ENCODE results near the gene LRP1B. TPM values are rescaled to one million over a fixed set of nuclear protein-coding genes. Genes with fewer than 3 reads are reported as not detected.

The LRP1B gene
- total RNA-seq, 3 donors from 2014 or later: 2.3 to 29.8 (median 21.8) TPM

GRCh38 chr2:141075753-141076152, 1055.1 kb downstream of the LRP1B start:
- intact Hi-C loops (cut with DNase I; ENCODE audit: low total_unique reads): loop anchor here (1.0 kb wide), 1 partner anchor 8 kb away; no protein-coding TSS in a partner anchor

GRCh38 chr2:141068053-141068682, 1062.6 kb downstream of the LRP1B start:
- Histone ChIP-seq H3K27ac (no peak overlapping the region), H3K4me3 (no peak overlapping the region), H3K4me1 (no peaks in the 10 kb centered on the region), H3K9me3 (no peaks in the 10 kb centered on the region), H3K36me3 (no peaks in the 10 kb centered on the region), H3K27me3 (no peaks in the 10 kb centered on the region)
- intact Hi-C loops (cut with DNase I; ENCODE audit: low total_unique reads): loop anchor here (5.0 kb wide), 1 partner anchor 1079 kb away; no protein-coding TSS in a partner anchor
- DNase-seq (ENCODE audit: low spot score in 2 of 2): no peak
- TF ChIP-seq POLR2AphosphoS5 (IDR thresholded peaks at IDR 0.05): no peak
- no peak for TF ChIP-seq CTCF (IDR thresholded peaks at IDR 0.05)

More at GRCh38 chr2:141075753-141076152, 1055.1 kb downstream of the LRP1B start:
- Histone ChIP-seq H3K27me3 (no peaks in the 10 kb centered on the region), H3K36me3 (no peaks in the 10 kb centered on the region), H3K4me1 (no peaks in the 10 kb centered on the region), H3K9me3 (no peaks in the 10 kb centered on the region), H3K4me3 (no peak overlapping the region), H3K27ac (no peak overlapping the region)
- TF ChIP-seq CTCF (IDR thresholded peaks at IDR 0.05) (no peak), POLR2A (IDR thresholded peaks at IDR 0.05) (no peak), POLR2AphosphoS5 (IDR thresholded peaks at IDR 0.05) (no peak)
- DNase-seq (ENCODE audit: low spot score in 2 of 2): no peak

- no peak for TF ChIP-seq POLR2A (IDR thresholded peaks at IDR 0.05)
- no peak for TF ChIP-seq CTCF (IDR thresholded peaks at IDR 0.05)
- TF ChIP-seq POLR2AphosphoS5 (IDR thresholded peaks at IDR 0.05): no peak
- Histone ChIP-seq H3K36me3 (no peaks in the 10 kb centered on the region), H3K4me1 (no peaks in the 10 kb centered on the region), H3K4me3 (no peak overlapping the region), H3K27me3 (no peaks in the 10 kb centered on the region), H3K9me3 (no peaks in the 10 kb centered on the region), H3K27ac (no peak overlapping the region)
- DNase-seq (ENCODE audit: low spot score in 2 of 2): no peak
- intact Hi-C loops (cut with DNase I; ENCODE audit: low total_unique reads): loop anchor here (5.0 kb wide), 1 partner anchor 1082 kb away; no protein-coding TSS in a partner anchor
Observed at GRCh38 chr2:141065042-141065441, 1065.8 kb downstream of the LRP1B start.

DNA sequence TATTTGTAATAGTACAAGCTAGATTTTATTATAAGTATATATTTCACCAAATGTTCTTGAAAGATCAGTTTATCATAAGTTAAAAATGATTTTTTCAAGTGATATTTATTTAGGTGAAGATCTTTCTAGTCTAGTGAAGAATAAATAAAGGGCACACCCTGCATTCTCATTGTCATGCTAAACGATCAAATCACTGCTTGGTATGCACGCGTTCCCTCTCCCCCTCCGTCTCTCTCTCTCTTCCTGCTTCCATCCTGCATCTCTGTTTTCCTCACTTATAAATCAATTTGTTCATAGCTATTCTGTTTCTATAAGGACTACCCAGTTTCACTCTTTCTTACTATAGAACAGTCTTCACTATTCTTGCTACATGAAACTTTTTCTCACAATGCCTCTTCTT, 1067.4 kb downstream of the LRP1B start:
- Histone ChIP-seq H3K27ac (no peak overlapping the region), H3K9me3 (no peaks in the 10 kb centered on the region), H3K4me1 (no peaks in the 10 kb centered on the region), H3K4me3 (no peak overlapping the region), H3K27me3 (no peaks in the 10 kb centered on the region), H3K36me3 (no peaks in the 10 kb centered on the region)
- TF ChIP-seq POLR2AphosphoS5 (IDR thresholded peaks at IDR 0.05) (no peak), CTCF (IDR thresholded peaks at IDR 0.05) (no peak), POLR2A (IDR thresholded peaks at IDR 0.05) (no peak)
- DNase-seq (ENCODE audit: low spot score in 2 of 2): no peak
- intact Hi-C loops (cut with DNase I; ENCODE audit: low total_unique reads): no loop called here

DNA sequence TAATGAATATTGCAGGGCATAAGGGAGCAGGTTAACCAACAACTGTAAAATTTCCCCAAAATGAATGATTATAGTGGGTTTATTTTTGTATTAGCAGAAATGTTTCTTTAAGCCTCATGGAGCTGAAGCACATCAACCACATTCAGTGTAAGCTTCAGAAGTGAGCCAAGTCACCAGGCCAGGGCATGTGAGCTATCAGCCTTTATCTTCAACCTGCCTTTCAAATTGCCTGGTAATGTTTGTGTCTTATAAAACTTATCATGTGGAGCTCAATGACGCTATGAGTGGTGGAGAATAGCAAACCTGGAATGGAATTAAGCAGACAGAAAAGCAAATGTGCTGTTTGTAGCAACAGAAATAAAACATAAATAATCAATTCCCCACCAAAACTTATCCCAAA, 1068.4 kb downstream of the LRP1B start:
- Histone ChIP-seq H3K27ac (no peak overlapping the region), H3K4me3 (no peak overlapping the region), H3K27me3 (no peaks in the 10 kb centered on the region), H3K36me3 (no peaks in the 10 kb centered on the region), H3K9me3 (no peaks in the 10 kb centered on the region), H3K4me1 (no peaks in the 10 kb centered on the region)
- TF ChIP-seq CTCF (IDR thresholded peaks at IDR 0.05) (no peak), POLR2AphosphoS5 (IDR thresholded peaks at IDR 0.05) (no peak), POLR2A (IDR thresholded peaks at IDR 0.05) (no peak)
- intact Hi-C loops (cut with DNase I; ENCODE audit: low total_unique reads): no loop called here
- DNase-seq (ENCODE audit: low spot score in 2 of 2): no peak

All from breast epithelium (tissue), 4 donors.